Endothelial cell of umbilical vein (primary cell): ENCODE results near the gene MCM8. TPM values are rescaled to one million over a fixed set of nuclear protein-coding genes. Genes with fewer than 3 reads are reported as not detected.

Source experiments
- BruUV-seq: library from RNA; stranded (reverse); fragments of 400-500 nt; replicated peaks from 2 replicates; lab custom pipeline; 2021; lab: Mats Ljungman, UMichigan
- CTCF ChIA-PET: fragments of 300-600, 350-600 bp; sonication (Branson Sonifier 250); formaldehyde crosslinking; loops from one replicate; lab custom pipeline; 2021; ENCODE audit warnings: antibody characterized with exemption, inconsistent platforms; lab: Charles Lee
- POLR2A ChIA-PET: fragments of 300-600, 350-600 bp; sonication (Branson Sonifier 250); formaldehyde crosslinking; loops from one replicate; lab custom pipeline; 2021; ENCODE audit warnings: antibody characterized with exemption, inconsistent platforms; lab: Charles Lee
- DNase-seq: peaks from one replicate; pipeline ENCODE4 v3.0.0-alpha.2; 2011; ENCODE audit warnings: low read depth, low spot score
- FAIRE-seq: peaks from 2 replicates; lab custom pipeline; 2011; peaks lifted over from hg19 to GRCh38; lab: Jason Lieb, UNC
- H2AFZ ChIP-seq: 2 replicates; pipeline ENCODE4 v1.6.0; 2012; ENCODE audit warnings: low read depth, low read length, control low read depth, inconsistent platforms
- H3K27ac ChIP-seq: 2 replicates; pipeline ENCODE4 v1.5.1; 2011; ENCODE audit warnings: low read depth, mild to moderate bottlenecking, control low read depth, low read length, moderate library complexity; ENCODE audit not compliant: insufficient read depth
- H3K27me3 ChIP-seq, 2 experiments: 2 replicates each; pipeline versions ENCODE4 v1.6.0 to v1.6.1; 2011; ENCODE audit warnings: low read length in 2 of 2, mixed read lengths in 1 of 2; ENCODE audit not compliant: control insufficient read depth in 2 of 2, insufficient read depth in 2 of 2
- H3K36me3 ChIP-seq, 2 experiments: 2 replicates in 1 of 2; 3 replicates in 1 of 2; pipeline ENCODE4 v1.5.1; 2011; ENCODE audit warnings: low read length in 2 of 2, mild to moderate bottlenecking in 1 of 2, moderate library complexity in 1 of 2; ENCODE audit not compliant: control insufficient read depth in 2 of 2, insufficient read depth in 2 of 2; ENCODE audit errors: extremely low read depth in 1 of 2
- H3K4me1 ChIP-seq: 3 replicates; pipeline ENCODE4 v1.5.1; 2011; ENCODE audit warnings: mild to moderate bottlenecking, low read length; ENCODE audit not compliant: control insufficient read depth, insufficient read depth; ENCODE audit errors: extremely low read depth
- H3K4me2 ChIP-seq: 2 replicates; pipeline ENCODE4 v1.6.1; 2011; ENCODE audit warnings: low read length, control low read depth, mixed read lengths; ENCODE audit not compliant: insufficient read depth
- H3K4me3 ChIP-seq, 3 experiments: fragments of 200-600 bp in 1 of 3; sonication (generic), shearing (Covaris generic) in 1 of 3; replicated peaks in 1 of 3; 2 replicates each; pipeline ENCODE4 v1.5.1; 2011 to 2016; ENCODE audit warnings: control low read depth in 3 of 3, low read length in 3 of 3, mild to moderate bottlenecking in 2 of 3, inconsistent platforms in 1 of 3, low read depth in 1 of 3, moderate library complexity in 1 of 3; ENCODE audit not compliant: insufficient read depth in 1 of 3
- H3K79me2 ChIP-seq: 2 replicates; pipeline ENCODE4 v1.6.0; 2012; ENCODE audit warnings: low read length, inconsistent platforms; ENCODE audit not compliant: control insufficient read depth, insufficient read depth
- H3K9ac ChIP-seq: replicated peaks from 2 replicates; pipeline ENCODE3; 2011; ENCODE audit warnings: low read length, control low read depth; ENCODE audit not compliant: insufficient read depth; ENCODE audit errors: extremely low read depth
- H3K9me1 ChIP-seq: replicated peaks from 3 replicates; pipeline ENCODE4 v1.6.0; 2011; ENCODE audit warnings: mild to moderate bottlenecking, low read length; ENCODE audit not compliant: control insufficient read depth, insufficient read depth; ENCODE audit errors: extremely low read depth
- H3K9me3 ChIP-seq: replicated peaks from 2 replicates; pipeline ENCODE4 v1.5.1; 2012; ENCODE audit warnings: low read length, inconsistent platforms; ENCODE audit not compliant: control insufficient read depth, insufficient read depth
- H4K20me1 ChIP-seq: replicated peaks from 2 replicates; pipeline ENCODE3; 2011; ENCODE audit warnings: mild to moderate bottlenecking, low read length; ENCODE audit not compliant: control insufficient read depth, insufficient read depth; ENCODE audit errors: extremely low read depth
- CTCF ChIP-seq, 2 donors: IDR thresholded peaks; 1 replicate in 1 of 2; 2 replicates in 1 of 2; pipeline ENCODE4 v1.5.1; 2011; ENCODE audit warnings: low read length in 2 of 2, mild to moderate bottlenecking in 2 of 2, moderate library complexity in 2 of 2, control low read depth in 1 of 2, inconsistent platforms in 1 of 2, low read depth in 1 of 2; ENCODE audit not compliant: insufficient read depth in 1 of 2; ENCODE audit errors: extremely low read depth in 1 of 2
- EZH2 ChIP-seq: IDR thresholded peaks from 2 replicates; pipeline ENCODE4 v1.6.1; 2012; ENCODE audit warnings: borderline replicate concordance, low read depth, mild to moderate bottlenecking, moderate library complexity, low read length, inconsistent platforms; ENCODE audit not compliant: severe bottlenecking
- FOS ChIP-seq: IDR thresholded peaks from 2 replicates; pipeline ENCODE4 v1.6.1; 2011; ENCODE audit warnings: mild to moderate bottlenecking, low read length, moderate library complexity, borderline replicate concordance; ENCODE audit not compliant: insufficient read depth
- GATA2 ChIP-seq: IDR thresholded peaks from 2 replicates; pipeline ENCODE4 v1.7.0; 2011; ENCODE audit warnings: low read depth, mild to moderate bottlenecking, moderate library complexity, mixed read lengths, low read length; ENCODE audit not compliant: insufficient read length, insufficient read depth
- JUN ChIP-seq: IDR thresholded peaks from 2 replicates; pipeline ENCODE4 v1.6.1; 2011; ENCODE audit warnings: borderline replicate concordance, low read depth; ENCODE audit not compliant: insufficient read length, insufficient read depth
- MAX ChIP-seq: IDR thresholded peaks from 2 replicates; pipeline ENCODE4 v1.6.1; 2011; ENCODE audit not compliant: insufficient read depth, insufficient read length
- MYC ChIP-seq: IDR thresholded peaks from one replicate; pipeline ENCODE4 v1.6.1; 2011; ENCODE audit warnings: mild to moderate bottlenecking, low read depth, low read length
- POLR2A ChIP-seq: IDR thresholded peaks from 2 replicates; pipeline ENCODE4 v1.6.1; 2012; ENCODE audit warnings: low read depth, mild to moderate bottlenecking, control low read depth, low read length
- POLR2AphosphoS5 ChIP-seq: IDR thresholded peaks from 2 replicates; pipeline ENCODE4 v1.6.1; 2012; ENCODE audit warnings: low read depth, mild to moderate bottlenecking, control low read depth, low read length, moderate library complexity; ENCODE audit not compliant: insufficient read depth
- dilution Hi-C: fragments of 300-500 bp; cut with MboI; formaldehyde crosslinking; loops from one replicate; pipeline ENCODE4 v1.15.0; 2019; ENCODE audit warnings: low sequenced_read_pairs; ENCODE audit not compliant: extremely low pct_ligation_motif_present
- intact Hi-C: fragments of 100-400 bp; cut with micrococcal nuclease; formaldehyde crosslinking; loops from one replicate; pipeline ENCODE4 v1.10.0; 2022
- polyA plus RNA-seq, 4 experiments: library from polyadenylated mRNA; depleted of rRNA in 3 of 4; stranded (reverse) in 3 of 4; unstranded in 1 of 4; fragments of >200 nt; gene quantifications; 2 replicates each; pipeline versions ENCODE4 v1.2.1 to v1.2.3, GENCODE V29; 2011 to 2012; ENCODE audit warnings: missing spikeins in 1 of 4
- total RNA-seq: library from RNA; stranded (reverse); gene quantifications from 2 replicates; pipeline ENCODE4 v1.2.3, GENCODE V29; 2021

MCM8 gene
- total and polyA plus RNA-seq, 2 donors (not counting 3 experiments of a cell fraction or from before 2014, with no cell fraction given), result 2.9 to 14.4 TPM

DNA sequence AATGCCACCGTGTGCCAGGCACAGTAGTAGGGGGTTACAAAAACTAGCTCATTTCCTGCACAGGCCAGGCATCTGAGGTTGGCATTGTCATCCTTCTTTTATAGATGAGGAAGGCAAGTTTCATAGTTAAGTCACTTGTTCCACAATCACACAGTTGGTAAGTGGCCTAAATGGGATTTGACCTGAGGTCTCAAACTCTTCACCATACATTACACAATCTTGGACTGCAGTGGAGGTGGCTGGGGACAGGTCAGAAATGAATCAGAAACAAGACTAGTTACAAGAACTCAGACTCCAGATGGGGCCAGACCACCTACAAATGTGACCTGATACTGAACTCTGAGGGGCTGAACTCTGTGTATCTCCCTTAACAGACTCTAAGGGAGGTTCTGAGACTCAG lies 49.5 kb upstream of the MCM8 start:
- H3K36me3 ChIP-seq, result no peaks in the 10 kb centered on the region
- H3K27me3 ChIP-seq, result peaks cover 15 to 33% of the 10 kb centered on the region in 2 experiments
- H3K79me2 ChIP-seq, result no peaks in the 10 kb centered on the region
- no peak overlapping the region for H3K4me3 ChIP-seq
- no peaks in the 10 kb centered on the region for H3K9me3 ChIP-seq
- no peak overlapping the region for H2AFZ ChIP-seq
- dilution Hi-C loops, result no loop called here
- BruUV-seq, result no TSS peak
- FAIRE-seq, result no peak
- TF ChIP-seq POLR2AphosphoS5 (no peak), POLR2A (no peak), JUN (no peak), GATA2 (no peak), CTCF (IDR thresholded peaks at IDR 0.05; ENCODE audit: extremely low read depth in 1 of 2, insufficient read depth in 1 of 2, low read depth in 1 of 2, low read length in 2 of 2) (no peak), MYC (no peak), EZH2 (no peak), FOS (no peak), MAX (no peak)
- H4K20me1 ChIP-seq, result no peaks in the 10 kb centered on the region
- H3K4me2 ChIP-seq, result no peak overlapping the region
- DNase-seq, result no peak
- no peaks in the 10 kb centered on the region for H3K4me1 ChIP-seq
- H3K27ac ChIP-seq, result no peak overlapping the region
- no peak overlapping the region for H3K9ac ChIP-seq
- no peaks in the 10 kb centered on the region for H3K9me1 ChIP-seq
- CTCF ChIA-PET, result no interaction called here
- POLR2A ChIA-PET, result no interaction called here
- intact Hi-C loops, result no loop called here
